ELF-1 (cell line): ENCODE measurements around the gene OR7C1.
"Not testable (repeated sequence)": the region's sequence is repeated elsewhere in the genome, so short reads cannot be mapped to it uniquely, and the experiment has no call there.

ENCODE experiments used
- DNase-seq: peaks from one replicate; pipeline ENCODE4 v3.0.0-alpha.2; 2016; ENCODE audit warnings: low read depth, low spot score

The OR7C1 gene

DNA sequence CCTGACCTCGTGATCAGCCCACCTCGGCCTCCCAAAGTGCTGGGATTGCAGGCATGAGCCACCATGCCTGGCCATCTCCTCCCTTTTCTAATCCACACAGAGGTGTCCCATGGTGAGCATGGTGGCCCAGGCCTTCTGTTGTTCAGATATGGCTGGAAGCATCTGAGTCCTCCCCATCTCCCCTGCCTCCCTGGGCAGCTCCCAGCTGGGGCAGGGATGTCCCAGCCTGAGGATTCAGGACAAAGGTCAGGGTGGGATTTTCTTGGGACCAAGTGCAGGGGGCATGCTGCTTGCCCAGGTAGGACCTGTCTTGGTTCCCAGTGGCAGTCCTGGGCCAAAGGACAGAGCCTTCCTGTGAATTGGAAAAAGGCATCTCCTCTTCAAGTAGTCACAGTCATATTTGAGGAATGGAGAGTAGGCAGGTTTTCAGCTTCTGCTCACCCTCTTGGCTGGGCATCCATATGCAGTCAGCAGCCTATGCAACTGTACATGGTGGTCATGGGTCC lies 67.5 kb downstream of the OR7C1 start:
- no peak for DNase-seq

- not testable (repeated sequence) for DNase-seq
Measured at GRCh38 chr19:14765841-14766240, 69.1 kb downstream of the OR7C1 start.

DNA sequence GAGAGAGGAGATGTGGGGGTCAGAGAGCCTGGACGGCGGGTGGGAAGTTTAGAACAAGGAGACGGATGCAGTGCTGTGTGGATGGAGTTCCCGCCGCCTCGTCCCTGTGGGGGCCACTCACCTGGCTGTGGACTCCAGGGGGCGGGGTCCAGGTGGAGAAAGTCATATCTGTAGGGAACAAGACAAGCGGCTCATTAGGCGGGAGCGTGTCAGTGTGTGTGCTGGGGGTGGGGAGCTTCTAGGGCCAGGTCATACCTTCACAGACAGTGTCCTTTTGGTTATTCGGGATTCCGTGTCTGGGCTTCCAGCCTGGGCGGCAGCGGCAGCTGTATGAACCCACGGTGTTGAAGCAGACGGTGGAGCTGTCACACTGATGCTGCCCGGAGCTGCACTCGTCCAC lies 69.6 kb downstream of the OR7C1 start:
- DNase-seq, result not testable (repeated sequence)

DNA sequence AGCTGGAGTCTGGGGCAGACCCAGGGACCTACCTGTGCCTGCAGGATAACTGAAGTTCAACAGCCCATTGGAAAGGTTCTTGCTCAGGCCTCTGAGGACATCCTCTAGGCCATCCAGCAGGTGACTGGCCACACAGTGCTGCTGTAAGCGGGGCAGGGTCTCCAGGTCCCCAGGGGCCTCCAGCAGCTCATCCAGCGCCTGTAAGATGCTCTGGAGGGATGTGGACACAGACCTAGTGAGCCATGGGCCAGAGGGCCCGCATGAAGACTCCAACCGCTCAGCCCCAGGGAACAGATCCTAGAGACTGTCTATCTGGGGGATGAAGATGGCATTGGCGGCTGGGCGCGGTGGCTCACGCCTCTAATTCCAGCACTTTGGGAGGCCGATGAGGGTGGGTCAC lies 70.6 kb downstream of the OR7C1 start:
- DNase-seq, result no peak

DNA sequence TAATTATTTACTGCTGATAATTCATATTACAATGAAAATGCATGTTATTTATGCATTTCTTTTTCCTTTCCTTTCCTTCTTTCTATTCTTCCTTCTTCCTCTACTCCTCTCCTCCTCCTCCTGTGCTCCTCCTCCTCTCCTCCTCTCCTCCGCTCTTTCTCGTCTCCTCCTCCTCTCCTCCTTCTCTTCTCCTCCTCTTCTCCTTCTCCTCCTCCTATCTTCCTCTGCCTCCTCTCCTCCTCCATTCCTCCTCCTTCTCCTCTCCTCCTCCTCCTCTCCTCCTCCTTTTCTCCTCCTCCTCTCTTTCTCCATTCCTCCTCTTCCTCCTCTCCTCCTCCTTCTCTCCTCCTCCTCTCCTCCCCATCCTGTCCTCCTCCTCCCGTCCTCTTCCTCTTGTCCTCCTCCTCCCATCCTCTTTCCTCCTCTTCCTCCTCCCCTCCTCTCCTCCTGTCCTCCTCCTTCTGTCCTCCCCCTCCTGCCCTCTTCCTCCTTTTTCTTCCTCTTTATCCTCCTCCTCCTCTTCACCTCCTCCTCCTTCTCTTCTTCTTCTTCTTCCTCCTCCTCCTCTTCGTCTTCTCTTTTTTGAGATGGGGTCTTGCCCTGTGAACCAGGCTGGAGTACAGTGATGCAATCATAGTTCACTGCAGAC lies 71.4 kb downstream of the OR7C1 start:
- DNase-seq, result no peak

DNA sequence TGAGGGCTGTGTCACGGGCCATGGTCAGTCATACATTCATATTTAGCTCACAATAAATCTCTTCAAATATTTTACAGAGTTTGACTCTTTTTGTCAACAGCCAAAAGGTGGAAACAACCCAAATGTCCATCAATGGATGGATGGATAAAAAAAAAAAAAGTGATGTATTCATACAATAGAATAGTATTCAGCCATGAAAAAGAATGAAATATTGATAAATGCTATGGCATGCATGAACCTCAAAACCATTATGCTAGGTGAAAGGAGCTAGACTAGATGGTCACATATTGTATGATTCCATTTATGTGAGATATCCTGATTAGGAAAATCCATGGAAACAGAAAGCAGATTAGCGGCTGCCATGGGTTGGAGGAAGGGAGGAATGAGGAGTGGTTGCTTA lies 72.9 kb downstream of the OR7C1 start:
- no peak for DNase-seq

DNA sequence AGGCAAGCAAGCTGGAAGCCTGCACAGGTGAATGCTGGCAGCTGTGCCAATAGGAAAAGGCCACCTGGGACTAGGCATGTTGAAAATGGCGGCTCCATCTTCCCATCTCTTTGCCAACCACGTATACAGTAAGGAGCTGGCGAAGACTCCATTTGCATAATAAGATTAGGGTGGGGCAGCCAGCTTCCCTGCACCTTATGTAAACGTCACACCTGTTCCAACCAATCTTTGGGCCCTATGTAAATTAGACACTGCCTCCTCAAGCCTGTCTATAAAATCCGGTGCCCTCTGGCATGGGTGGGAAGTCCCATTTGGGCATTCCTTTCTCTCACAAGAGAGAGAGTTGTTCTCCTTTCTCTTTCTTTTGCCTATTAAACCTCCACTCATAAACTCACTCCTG lies 73.4 kb downstream of the OR7C1 start:
- peak; percentile 9 for DNase-seq

- DNase-seq, result peak; percentile 82
Measured at GRCh38 chr19:14758816-14759215, 76.2 kb downstream of the OR7C1 start.

- DNase-seq, result no peak
Measured at GRCh38 chr19:14748601-14749000, 86.4 kb downstream of the OR7C1 start.
